G401.6 (cell line): Measurements from ENCODE around the gene TTYH3.
"Not testable (repeated sequence)": the region's sequence is repeated elsewhere in the genome, so short reads cannot be mapped to it uniquely, and the experiment has no call there.

ENCODE experiments used
- FAIRE-seq: peaks from 2 replicates; lab custom pipeline; 2012; peaks lifted over from hg19 to GRCh38; lab: Jason Lieb, UNC

Gene TTYH3

DNA sequence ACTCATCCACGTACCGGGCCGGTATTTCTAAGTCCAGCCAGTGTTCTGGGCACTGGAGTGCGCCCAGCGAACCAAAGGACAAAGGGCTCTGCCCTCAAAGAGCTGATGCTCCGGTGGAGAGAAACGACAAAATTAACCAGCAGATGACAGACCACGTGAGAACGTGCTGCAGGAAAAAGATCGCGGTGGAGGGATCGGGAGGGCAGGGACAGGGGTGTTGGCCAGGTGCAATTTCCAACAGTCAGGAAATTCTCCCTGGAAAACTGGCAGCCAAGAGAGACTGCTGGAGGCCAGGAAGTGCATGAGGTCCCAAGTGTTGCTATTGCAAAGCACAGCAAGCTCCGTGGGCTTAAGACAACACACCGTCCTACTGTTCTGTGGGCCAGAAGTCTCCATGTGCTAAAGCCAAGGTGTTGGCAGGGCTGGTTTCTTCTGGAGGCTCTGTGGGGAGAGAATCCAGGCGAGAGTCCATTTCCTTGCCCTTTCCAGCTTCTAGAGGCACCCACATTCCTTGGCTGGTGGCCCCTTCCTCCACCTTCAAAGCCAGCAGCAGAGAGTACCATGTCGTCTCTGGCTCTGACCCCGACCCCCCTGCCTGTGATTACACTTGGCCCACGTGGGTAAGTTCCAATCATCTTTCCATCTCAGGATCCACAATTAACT, 34.9 kb downstream of the TTYH3 start:
- FAIRE-seq: no peak

- FAIRE-seq: no peak
Observed at GRCh38 chr7:2667843-2668242, 36.1 kb downstream of the TTYH3 start.

DNA sequence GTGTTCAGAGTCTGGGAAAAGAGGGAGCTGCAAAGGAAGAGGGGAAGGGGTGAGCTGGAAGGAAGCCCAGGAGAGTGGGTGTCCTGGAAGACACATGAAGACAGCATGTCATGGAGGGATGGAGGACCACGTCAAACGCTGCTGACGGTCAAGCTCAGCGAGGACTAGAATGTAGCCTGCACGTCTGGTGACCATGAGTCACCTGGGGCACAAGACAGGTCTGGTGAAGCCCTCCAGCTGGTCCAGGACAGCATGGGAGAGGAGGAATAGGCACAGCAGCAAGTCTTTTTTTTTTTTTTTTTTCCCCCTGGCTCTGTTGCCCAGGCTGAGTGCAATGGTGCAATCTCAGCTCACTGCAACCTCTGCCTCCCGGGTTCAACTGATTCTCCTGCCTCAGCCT, 36.6 kb downstream of the TTYH3 start:
- FAIRE-seq: no peak

DNA sequence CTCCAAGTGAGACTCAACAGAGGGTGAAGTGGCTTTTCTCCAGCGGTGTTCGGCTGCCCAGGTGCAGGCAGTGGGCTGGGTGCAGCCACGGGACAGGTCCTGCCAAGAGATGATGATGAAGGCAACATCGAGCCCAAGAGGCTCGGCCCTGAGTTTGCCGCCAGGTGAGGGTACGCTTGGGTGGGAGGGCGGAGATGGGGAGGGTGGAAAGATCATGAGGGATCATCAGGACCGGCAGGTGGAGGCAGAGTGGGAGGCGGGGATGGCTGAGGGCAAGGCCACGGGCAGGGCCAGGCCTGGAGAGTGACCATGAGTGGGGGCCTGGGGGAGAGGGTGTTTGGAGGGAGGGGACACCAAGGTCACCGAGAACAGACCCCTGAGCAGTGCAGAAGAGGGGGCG, 38.4 kb downstream of the TTYH3 start:
- no peak for FAIRE-seq

- FAIRE-seq: no peak
Observed at GRCh38 chr7:2670720-2671391, 39.1 kb downstream of the TTYH3 start.

GRCh38 chr7:2673214-2673613, 41.4 kb downstream of the TTYH3 start:
- FAIRE-seq: not testable (repeated sequence)

- no peak for FAIRE-seq
Observed at GRCh38 chr7:2673934-2674333, 42.1 kb downstream of the TTYH3 start.

- FAIRE-seq: no peak
Observed at GRCh38 chr7:2675256-2675764, 43.5 kb downstream of the TTYH3 start.

DNA sequence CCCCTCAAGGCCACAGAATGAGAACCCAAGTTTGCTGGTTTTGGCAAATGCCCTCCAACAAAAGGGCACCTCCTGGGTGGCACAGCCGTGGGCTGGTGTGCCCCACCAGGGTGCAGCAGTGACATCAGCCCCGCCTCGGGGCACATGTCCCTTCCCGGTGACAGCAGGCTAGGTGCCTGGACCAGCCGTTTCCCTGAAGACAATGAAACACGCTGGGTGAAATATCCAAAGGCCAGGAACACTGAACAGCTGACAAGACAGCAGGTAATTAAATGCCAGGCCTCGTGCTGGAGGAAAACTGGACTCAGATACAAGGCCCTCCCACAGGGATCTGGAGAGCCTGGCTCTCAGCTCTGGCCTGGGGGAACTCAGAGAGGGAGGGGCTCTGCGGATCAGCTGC, 44.8 kb downstream of the TTYH3 start:
- FAIRE-seq: not testable (repeated sequence)

- not testable (repeated sequence) for FAIRE-seq
Observed at GRCh38 chr7:2678454-2678853, 46.7 kb downstream of the TTYH3 start.

GRCh38 chr7:2679135-2680127, 47.6 kb downstream of the TTYH3 start:
- not testable (repeated sequence) for FAIRE-seq

DNA sequence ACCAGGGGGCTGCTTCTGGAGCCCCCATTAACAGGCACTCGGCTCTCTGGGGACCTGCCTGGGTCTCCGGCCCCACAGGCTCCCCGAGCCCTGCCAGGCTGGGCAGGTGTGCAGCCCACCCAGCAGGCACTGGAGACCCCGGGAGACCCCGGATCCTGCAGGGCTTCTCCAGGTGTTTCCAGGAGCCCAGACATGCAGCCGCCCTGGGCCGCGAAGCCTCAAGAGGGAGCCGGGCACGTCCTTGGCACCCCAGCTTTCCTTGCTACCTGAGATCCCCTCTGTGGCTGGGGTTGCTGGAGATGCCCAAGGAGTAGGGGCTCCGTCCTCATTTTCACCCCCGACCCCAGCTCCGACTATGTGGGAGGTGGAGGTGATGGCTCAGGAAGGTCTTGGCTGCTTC, 48.5 kb downstream of the TTYH3 start:
- FAIRE-seq: no peak

DNA sequence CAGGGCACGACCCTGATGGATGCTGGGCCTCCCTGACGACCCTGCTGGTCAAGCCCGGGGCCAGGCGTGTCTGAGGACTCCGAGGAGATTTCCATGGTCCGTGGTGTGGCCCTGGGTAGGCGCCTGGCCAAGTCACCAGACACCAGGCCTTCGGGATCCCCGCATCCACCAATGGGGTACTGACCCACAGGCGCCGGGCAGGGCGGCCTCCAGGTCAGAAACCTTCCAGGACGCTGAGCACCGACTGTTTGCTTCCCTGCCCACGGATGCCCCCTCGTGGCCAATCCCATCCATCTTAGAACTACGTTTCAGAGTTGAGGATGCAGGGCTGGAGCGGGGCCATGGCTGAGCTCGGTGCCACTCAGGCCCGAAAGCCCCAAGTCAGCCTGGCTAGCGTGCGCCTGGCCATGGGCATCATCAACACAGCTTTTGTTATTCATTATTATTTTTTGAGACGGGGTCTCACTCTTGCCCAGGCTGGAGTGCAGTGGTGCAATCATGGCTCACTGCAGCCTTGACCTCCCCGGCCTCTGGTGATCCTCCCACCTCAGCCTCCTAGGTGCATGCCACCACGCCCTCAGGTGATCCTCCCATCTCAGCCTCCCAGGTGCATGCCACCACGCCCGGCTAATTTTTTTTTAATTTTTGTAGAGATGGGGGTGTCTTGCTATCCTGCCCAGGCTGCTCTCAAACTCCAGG, 49.2 kb downstream of the TTYH3 start:
- no peak for FAIRE-seq

GRCh38 chr7:2681929-2682799, 50.4 kb downstream of the TTYH3 start:
- FAIRE-seq: no peak

- no peak for FAIRE-seq
Observed at GRCh38 chr7:2684501-2684900, 52.7 kb downstream of the TTYH3 start.

DNA sequence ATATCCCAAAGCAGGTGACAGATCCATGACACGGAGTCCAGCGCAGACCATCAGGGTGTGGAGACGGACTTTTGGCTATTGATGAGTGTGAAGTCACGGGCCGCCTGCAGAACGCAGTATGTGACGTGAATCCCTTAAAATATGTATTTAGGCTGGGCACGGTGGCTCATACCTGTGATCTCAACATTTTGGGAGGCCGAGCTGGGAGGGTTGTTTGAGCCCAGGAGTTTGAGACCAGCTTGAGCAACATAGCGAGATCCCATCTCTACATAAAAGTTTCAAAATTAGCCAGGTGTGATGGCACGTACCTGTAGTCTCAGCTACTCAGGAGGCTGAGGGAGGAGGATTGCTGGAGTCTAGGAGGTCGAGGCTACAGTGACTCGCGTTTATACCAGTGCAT, 54.3 kb downstream of the TTYH3 start:
- no peak for FAIRE-seq

DNA sequence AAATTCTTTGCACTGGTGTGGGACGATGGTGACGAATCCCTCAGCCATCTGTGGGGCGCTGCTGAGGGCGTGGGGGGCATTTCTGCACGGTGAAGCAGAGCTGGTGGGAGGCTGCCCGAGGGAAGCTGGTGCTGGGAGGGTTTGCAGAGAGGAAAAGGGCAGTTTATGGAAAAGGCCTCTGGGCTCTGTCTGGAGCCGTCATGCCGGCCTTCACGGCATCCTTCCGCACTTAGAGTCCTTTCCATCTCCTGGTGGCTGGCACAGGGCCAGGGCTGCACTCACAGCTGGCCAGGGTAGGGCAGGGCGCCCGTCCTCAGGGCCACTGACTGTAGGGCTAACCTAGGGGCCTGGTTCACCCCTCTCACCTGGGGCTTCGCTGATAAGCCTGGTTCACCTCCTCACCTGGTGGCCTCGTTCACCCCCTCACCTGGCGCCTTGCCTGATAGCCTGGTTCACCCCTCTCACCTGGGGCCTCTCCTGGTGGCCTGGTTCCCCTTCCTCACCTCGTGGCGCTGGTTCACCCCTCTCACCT, 55.6 kb downstream of the TTYH3 start:
- no peak for FAIRE-seq

DNA sequence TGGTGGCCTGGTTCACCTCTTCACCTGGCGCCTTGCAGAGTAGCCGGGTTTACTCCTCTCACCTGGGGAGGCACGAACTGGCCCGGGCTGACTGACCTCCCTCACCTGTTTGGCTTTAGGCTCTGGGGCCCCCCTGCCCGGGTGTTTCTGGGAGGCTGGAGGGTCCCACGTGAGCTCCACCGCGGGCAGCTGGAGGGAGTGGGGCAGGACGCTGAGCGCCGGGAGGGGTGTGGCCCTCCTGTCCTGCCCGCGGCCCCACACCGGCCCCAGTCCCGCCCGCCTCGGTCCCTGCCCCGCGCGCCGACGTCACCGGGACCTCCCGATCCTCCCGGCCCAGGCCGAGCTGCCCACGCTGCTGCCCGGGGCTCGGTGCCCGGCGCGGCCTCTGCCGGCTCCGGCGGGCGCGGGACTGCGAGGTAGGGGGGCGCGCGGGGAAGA, 56.1 kb downstream of the TTYH3 start, which contains the start of gene AMZ1:
AMZ1 (plus strand) TSS at position 322 of the 438 bp plus-strand sequence. CDS start 12,250 bp downstream, outside the sequence.
- no peak for FAIRE-seq

DNA sequence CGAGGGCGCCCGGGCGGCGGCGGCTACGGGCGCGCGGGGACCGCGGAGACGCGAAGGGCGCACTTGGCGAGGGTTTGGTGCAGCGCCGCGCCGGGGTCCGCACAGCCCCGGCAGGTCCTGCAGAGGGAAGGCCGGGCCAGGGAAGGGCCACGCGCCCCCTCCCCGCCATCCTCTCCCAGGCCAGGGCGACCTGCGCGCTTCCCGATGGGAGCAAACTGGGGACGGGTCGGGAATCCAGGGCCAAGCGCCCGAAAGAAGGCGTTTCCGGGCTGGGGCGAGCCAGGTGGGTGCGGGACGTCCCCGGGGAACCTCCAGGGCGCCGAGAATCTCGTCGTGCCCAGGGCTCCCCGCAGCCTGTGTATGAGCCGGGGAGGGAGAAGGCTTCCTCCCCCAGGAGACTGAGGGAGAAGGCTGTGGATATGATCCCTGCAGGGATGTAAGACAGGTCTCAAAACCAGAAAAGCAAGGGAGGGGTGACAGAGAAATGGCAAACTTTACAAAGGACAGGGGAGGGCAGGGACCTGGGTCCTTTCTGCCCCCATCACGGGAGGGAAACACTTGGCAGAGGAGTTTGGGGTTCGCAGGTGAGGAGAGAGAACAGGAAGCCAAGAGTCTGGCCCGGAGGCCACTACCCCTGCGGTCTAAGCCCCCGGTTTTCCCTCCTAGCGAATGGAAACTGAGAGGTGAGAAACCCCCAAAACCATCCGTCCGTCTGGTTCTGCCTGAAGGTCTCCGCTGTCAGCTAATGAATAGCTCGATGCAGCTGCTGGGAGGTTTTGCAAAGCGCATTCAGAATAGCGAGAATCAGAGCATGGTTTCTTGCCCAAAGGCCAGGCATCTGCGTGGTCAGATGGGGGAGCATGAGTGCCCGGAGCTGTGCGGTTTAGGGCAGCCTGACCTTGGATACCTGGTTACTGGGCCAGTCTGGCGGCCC, 56.9 kb downstream of the TTYH3 start:
- no peak for FAIRE-seq
